ENCODE measurements around the gene MRPL50. TPM values are rescaled to one million over a fixed set of nuclear protein-coding genes. Genes with fewer than 3 reads are reported as not detected.

Gene MRPL50
- total RNA-seq, 1 experiment from 2014 or later: 15.4 TPM

GRCh38 chr9:101381118-101381517 lies 17.3 kb downstream of the MRPL50 start:
- no TSS peak for BruUV-seq (replicated peaks)
- ChIA-PET POLR2A (interaction anchor here (0.6 kb wide), 1 partner anchor 77 kb away, joined by 3 read pairs; no protein-coding TSS in a partner anchor), CTCF (interaction anchor here (0.7 to 3.0 kb wide), 5 partner anchors 25 to 779 kb away, joined by 3 to 14 read pairs (median 3); no protein-coding TSS in a partner anchor)
- intact Hi-C loops (cut with micrococcal nuclease): loop anchor here (10.0 kb wide), 1 partner anchor 666 kb away; no protein-coding TSS in a partner anchor
- no peak for DNase-seq (ENCODE audit: unreplicated experiment)
- H3K4me3 Mint-ChIP-seq (ENCODE audit: unreplicated experiment): no peak overlapping the region
- TF ChIP-seq, protein P1, sequence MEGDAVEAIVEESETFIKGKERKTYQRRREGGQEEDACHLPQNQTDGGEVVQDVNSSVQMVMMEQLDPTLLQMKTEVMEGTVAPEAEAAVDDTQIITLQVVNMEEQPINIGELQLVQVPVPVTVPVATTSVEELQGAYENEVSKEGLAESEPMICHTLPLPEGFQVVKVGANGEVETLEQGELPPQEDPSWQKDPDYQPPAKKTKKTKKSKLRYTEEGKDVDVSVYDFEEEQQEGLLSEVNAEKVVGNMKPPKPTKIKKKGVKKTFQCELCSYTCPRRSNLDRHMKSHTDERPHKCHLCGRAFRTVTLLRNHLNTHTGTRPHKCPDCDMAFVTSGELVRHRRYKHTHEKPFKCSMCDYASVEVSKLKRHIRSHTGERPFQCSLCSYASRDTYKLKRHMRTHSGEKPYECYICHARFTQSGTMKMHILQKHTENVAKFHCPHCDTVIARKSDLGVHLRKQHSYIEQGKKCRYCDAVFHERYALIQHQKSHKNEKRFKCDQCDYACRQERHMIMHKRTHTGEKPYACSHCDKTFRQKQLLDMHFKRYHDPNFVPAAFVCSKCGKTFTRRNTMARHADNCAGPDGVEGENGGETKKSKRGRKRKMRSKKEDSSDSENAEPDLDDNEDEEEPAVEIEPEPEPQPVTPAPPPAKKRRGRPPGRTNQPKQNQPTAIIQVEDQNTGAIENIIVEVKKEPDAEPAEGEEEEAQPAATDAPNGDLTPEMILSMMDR (IDR thresholded peaks at IDR 0.05; ENCODE audit: unreplicated experiment): no peak
- H3K4me1 Mint-ChIP-seq (ENCODE audit: insufficient read depth, unreplicated experiment): no peaks in the 10 kb centered on the region
- no peaks in the 10 kb centered on the region for H3K36me3 Mint-ChIP-seq (ENCODE audit: insufficient read depth, unreplicated experiment)
- no peaks in the 10 kb centered on the region for H3K9me3 Mint-ChIP-seq (ENCODE audit: unreplicated experiment)
- H3K27ac Mint-ChIP-seq (ENCODE audit: low read depth, unreplicated experiment): no peak overlapping the region
- no peaks in the 10 kb centered on the region for H3K27me3 Mint-ChIP-seq (ENCODE audit: insufficient read depth, unreplicated experiment)

DNA sequence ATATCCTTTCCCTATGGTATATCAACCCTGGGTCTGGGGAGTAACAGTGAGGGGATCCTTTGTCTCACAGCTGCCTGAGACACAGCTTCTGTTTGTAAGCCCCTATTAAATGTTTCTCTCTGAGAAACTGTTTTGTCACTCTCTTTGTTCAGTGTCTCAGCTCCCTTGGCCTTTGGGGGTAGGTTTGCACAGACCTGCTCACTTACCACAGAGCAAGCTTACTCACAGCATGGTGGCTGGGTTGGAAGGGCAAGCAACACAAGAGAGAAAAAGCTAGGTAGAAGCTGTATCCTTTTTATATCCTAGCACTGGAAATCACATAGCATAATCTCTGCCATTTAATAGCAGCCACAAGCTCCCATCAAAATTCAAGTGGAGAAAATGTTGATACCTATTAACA lies 18.1 kb downstream of the MRPL50 start:
- no peak for DNase-seq (ENCODE audit: unreplicated experiment)
- Mint-ChIP-seq H3K9me3 (ENCODE audit: unreplicated experiment) (no peaks in the 10 kb centered on the region), H3K4me3 (ENCODE audit: unreplicated experiment) (no peak overlapping the region), H3K36me3 (ENCODE audit: insufficient read depth, unreplicated experiment) (no peaks in the 10 kb centered on the region), H3K27ac (ENCODE audit: low read depth, unreplicated experiment) (no peak overlapping the region), H3K4me1 (ENCODE audit: insufficient read depth, unreplicated experiment) (no peaks in the 10 kb centered on the region), H3K27me3 (ENCODE audit: insufficient read depth, unreplicated experiment) (no peaks in the 10 kb centered on the region)
- BruUV-seq (replicated peaks): no TSS peak
- intact Hi-C loops (cut with micrococcal nuclease): loop anchor here (10.0 kb wide), 1 partner anchor 665 kb away; no protein-coding TSS in a partner anchor
- CTCF ChIA-PET: interaction anchor here (0.7 to 1.9 kb wide), 2 partner anchors 8 to 261 kb away, joined by 5 read pairs; no protein-coding TSS in a partner anchor
- TF ChIP-seq, protein P1 (IDR thresholded peaks at IDR 0.05; ENCODE audit: unreplicated experiment): no peak
- POLR2A ChIA-PET: no interaction called here

DNA sequence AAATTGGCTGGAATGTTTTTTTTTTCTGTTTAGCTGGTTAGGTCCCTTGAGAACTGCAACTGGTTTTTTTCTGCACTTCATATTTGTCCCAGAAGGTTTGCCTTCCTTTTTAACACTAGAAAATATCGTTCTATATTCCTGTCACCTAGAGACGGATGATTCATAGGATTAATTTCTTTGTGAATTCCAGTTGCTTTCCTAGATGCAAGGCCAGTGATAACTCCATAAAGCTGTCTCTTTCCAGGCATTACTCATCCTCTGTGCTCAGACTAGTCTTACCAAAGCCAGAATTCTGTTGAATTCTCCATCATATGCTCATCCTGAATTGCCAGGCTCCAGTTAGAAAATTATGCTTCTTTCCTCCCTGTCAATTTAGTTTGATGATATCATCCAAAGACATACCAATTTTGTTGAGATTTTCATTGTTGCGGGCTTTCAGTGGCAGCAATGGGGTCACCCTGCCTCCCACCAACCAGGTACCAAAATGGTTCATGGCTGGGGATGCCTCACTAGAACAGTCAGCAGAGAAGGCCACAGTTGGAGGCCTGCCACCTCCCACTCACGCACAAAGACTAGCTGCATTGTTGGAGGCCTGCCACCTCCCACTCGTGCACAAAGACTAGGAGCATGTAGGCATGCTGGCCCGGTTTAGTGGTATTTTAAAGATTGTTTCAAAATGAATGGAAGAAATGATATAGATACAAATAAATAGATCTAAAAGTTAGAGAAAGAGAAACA lies 22.1 kb downstream of the MRPL50 start:
- ChIA-PET CTCF (interaction anchor here (0.6 to 3.1 kb wide), 3 partner anchors 12 to 1041 kb away, joined by 3 to 28 read pairs (median 3); no protein-coding TSS in a partner anchor), POLR2A (interaction anchor here (1.1 to 1.8 kb wide), 2 partner anchors 7 to 23 kb away, joined by 3 to 6 read pairs; partner anchors contain the start of genes MRPL50 and ZNF189)
- TF ChIP-seq, protein P1 (IDR thresholded peaks at IDR 0.05; ENCODE audit: unreplicated experiment): no peak
- intact Hi-C loops (cut with micrococcal nuclease): no loop called here
- Mint-ChIP-seq H3K27ac (ENCODE audit: low read depth, unreplicated experiment) (no peak overlapping the region), H3K4me1 (ENCODE audit: insufficient read depth, unreplicated experiment) (no peaks in the 10 kb centered on the region), H3K36me3 (ENCODE audit: insufficient read depth, unreplicated experiment) (no peaks in the 10 kb centered on the region), H3K9me3 (ENCODE audit: unreplicated experiment) (no peaks in the 10 kb centered on the region), H3K27me3 (ENCODE audit: insufficient read depth, unreplicated experiment) (no peaks in the 10 kb centered on the region), H3K4me3 (ENCODE audit: unreplicated experiment) (no peak overlapping the region)
- DNase-seq (ENCODE audit: unreplicated experiment): no peak
- BruUV-seq (replicated peaks): no TSS peak

GRCh38 chr9:101375546-101375945 lies 22.9 kb downstream of the MRPL50 start:
- Mint-ChIP-seq H3K27me3 (ENCODE audit: insufficient read depth, unreplicated experiment) (no peaks in the 10 kb centered on the region), H3K36me3 (ENCODE audit: insufficient read depth, unreplicated experiment) (no peaks in the 10 kb centered on the region), H3K27ac (ENCODE audit: low read depth, unreplicated experiment) (no peak overlapping the region), H3K9me3 (ENCODE audit: unreplicated experiment) (no peaks in the 10 kb centered on the region), H3K4me1 (ENCODE audit: insufficient read depth, unreplicated experiment) (no peaks in the 10 kb centered on the region), H3K4me3 (ENCODE audit: unreplicated experiment) (no peak overlapping the region)
- no TSS peak for BruUV-seq (replicated peaks)
- no peak for DNase-seq (ENCODE audit: unreplicated experiment)
- intact Hi-C loops (cut with micrococcal nuclease): no loop called here
- POLR2A ChIA-PET: no interaction called here
- TF ChIP-seq, protein P1 (IDR thresholded peaks at IDR 0.05; ENCODE audit: unreplicated experiment): no peak
- CTCF ChIA-PET: interaction anchor here (3.1 kb wide), 1 partner anchor 13 kb away, joined by 28 read pairs; no protein-coding TSS in a partner anchor

Measured in MCF 10A (cell line).